Measurements from ENCODE around the gene LRRC27.

LRRC27 gene

DNA sequence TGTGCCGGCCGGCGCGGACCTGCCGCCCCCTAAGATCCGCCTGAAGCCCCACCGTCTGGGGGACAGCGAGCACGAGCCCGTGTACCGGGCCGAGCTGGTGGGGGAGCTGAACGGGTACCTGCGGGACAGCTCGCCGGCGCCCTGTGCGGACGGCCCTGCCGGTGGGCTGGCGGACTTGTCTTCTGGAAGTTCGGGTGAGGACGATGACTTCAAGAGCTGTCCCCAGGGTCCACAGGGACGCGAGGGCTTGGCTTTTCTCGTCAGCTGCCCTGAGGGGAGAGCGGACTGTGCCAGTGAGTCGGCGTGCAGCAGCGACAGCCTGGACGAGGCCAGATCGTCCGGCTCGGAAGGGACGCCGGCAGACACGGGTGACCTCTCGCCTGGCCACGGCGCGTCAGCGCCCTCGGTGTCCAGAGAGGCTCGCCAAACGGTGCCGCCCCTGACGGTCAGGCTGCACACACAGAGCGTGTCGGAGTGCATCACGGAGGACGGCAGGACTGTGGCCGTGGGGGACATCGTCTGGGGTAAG lies 73.5 kb downstream of the LRRC27 start:
- no peak for DNase-seq

DNA sequence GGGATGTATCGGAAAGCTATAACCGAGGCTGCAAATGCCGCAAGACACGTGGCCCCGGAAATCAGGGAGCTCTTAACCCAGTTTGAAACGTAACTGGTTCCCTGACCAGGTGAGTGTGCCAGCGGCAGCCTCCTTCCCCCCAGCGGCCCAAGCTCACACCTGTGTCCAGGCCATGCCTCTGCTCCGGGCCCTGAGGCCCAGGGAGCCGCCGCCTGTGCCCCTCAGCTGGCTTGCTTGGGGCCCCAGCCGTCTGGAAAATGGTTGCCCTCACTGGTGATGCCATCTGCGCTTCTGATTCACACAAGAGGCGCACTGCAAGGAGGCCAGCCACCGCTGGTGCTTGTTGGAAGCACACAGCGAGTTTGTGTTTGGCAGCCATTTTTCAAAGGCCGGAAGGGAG lies 74.2 kb downstream of the LRRC27 start:
- DNase-seq = no peak

DNA sequence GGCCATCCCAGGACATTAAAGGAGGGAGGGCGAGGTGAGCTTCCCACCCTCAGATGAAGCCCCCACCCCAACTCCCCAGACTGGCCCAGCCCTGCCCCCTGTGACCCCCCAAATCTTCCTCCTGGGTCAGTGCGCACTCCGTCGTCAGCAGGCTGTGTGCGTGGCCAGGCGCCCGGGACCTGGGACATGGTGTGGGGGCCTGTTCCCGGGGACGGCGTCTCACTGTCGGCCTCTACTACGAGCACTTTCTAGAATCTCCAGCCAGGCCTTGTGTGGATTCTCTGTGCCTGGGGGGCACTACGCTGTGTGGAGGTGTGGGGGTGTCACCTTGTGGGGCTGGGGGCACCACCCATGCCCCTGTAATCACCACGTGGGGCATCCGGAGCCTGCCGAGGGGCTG lies 74.8 kb downstream of the LRRC27 start:
- no peak for DNase-seq

DNA sequence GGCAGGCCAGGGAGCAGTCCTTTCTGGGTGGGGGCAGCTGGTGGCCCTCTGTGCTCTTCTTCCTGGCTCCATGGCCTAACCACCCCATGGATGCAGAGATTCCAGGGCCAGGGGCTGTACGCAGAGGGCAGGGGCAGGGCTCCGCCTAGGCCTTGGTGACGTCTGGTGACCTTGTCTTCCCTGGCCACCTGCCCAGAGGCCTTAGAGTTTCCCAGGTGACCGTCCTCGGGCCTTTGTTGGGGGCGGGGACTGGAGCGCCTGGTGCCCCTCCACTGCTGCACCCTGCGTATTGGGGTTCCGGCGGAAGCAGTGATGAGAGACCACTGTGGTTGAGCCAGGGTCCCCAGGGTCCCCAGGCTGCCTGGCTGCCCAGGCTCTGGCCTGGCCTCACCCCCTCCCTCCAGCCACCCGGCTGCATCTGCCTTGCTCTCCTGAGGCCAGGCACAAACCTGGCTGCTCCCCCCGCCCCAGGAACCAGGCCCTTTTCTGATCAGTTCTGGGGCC lies 75.3 kb downstream of the LRRC27 start:
- no peak for DNase-seq

DNA sequence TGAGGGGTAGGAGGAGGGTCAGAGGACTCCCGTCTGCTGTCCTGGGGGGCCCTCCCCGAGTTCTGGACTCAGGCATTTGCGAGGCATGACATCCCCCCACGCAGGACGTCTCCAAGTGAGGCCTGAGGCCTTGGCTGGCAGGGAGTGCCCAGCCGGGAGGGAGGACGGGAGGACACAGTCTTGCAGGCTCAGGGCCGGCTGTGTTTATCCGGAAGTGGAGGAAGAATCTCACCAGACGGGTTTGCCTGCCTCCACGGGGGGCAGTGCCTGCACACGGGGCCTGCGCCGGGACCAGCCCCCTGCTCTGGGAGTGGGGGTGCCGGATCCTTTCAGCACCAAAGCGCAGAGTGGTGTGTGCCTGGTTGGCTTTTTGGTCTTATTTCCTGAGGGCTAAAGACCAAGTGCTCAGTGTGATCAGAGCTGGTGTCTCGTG lies 75.9 kb downstream of the LRRC27 start:
- DNase-seq = no peak

DNA sequence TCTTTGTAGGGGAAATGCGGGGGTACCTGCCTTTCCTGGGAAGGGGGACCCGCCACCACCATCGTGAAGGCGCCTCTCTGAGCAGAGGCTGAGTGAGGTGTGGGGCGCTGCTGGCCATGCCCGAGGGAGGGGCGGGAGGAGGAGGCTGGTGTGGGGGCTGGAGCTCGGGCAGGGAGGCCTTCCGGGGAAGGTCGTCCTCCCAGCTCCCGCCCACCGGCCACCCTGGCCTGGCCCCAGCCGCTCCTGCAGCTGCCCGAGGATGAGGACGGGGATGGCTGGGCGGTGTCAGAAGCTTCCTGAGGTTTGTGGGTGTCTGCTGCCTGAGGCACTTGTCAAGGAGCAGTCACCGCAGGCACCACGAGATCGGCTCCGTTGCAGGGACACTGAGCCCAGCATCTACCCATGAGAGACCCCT lies 76.4 kb downstream of the LRRC27 start:
- DNase-seq = no peak

DNA sequence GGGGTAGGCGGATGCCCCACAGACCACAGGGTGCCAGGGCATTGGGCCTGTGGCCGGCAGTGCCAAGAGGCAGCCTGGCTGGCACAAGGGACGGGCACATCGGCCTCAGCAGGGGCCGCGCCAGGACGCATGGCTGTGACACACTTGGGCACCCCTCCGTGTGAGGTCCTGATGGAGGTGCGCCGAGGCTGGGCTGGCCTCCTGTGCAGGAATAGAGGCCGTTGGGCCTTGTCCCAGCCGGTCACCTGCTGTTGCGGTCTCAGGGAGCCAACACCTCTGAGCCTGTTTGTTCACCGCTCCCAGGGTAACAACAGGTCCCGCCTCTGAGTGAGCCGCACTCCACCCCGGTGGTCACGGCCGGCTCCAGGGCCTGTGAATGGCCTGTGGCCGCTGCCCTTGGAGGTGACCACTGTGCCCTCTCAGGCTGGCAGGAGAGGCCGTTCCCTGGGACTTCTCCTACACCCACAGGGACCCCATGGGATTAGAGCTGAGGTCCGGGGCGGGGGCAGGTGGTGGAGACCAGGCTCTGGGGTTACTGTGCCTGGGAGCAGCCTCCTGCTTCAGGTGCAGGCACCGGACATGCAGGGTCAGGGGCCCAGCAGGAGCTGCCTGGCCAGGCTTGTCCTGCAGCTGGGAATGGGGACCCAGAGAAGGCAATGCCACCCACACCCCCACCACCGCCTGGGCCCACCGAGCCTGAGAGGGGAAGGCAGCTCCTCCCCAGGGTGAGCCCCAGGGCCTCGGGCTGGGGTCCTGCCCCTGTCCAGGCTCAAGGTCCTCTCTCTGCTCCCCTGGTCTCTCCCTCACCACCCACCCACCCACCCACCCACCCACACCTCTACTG lies 77.1 kb downstream of the LRRC27 start:
- DNase-seq = no peak

DNA sequence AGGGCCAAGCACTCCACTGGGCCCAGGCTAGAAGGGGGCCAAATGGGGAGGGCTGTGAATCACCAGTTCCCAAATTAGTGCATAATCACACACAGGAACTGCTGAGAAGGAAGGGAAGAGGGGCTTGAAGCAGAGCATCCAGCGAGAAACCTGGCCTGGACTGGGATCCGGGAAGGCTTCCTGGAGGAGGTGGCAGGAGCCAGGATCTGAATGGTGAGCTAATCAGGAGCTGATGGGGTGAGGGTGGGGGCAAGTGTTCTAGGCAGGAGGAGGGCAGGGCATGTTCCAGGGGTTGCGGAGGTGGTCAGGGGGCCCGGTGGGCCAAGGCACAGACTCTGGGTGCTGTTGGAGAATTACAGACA lies 77.7 kb downstream of the LRRC27 start:
- no peak for DNase-seq

DNA sequence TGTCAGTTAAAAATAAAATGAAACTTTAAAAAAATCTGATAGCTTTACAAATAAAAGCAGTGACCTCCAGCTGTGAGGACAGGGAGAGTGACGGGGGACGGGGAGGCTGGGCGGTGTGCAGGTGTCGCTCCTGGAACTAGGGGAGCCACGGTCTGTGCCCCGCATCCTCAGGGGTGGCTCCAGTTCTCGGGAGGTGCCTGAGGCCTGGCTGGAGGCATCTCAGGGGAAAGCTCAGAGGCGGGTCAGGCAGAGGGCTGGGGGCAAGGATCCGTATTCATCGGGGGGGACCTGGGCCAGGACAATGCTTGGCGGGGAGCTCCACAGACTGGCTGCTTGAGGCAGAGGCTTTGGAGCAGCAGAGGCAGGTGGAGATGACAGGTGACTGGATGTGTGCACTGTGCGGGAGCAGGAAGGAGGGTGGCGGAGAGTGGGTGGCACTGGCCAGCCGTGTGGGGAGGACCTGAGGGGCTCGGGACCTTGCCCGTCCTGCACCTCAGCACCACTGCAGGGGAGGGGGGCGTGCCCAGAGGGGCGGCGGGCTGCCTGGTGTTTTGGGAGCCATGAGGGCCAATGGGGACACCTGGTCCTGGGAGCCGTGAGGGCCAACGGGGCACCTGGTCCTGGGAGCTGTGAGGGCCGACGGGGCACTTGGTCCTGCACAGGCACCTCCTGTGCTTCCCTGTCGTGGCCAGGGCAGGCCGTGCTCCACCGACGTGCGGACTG lies 78.2 kb downstream of the LRRC27 start:
- DNase-seq = no peak

DNA sequence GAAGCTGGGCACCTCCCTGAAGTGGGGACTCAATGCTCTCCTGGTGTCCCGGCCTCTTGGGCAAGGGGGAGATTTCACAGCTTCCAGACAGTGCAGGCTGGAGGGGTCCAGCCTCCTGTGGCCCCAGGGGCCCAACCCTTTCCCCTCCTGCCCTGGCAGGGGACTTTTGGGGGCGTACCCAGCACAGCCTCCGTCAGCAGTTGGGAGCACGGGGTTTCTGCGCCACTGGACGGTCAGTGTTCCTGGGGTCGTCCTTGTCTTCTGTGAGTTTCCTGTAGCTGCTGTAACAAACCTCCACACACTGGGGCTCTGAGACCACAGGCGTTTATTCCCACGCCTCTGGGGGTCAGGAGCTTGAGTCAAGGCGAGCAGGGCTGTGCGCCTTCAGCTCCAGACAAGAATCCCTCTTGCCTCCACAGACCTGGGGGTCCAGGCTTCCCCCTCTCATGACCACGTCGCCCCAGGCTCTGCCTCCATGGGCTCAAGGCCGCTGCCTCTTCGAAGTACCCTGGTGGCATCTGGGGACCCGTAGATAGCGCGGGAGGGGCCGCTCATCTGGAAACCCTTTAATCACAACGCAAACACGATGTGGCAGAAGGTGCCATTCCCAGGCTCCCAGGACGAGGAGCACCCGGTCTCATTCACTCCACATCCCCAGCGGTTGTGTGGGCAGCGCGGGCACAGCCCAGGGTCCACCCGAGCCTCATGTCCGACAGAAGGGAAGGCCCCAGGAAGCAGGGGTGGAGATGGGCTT lies 79.0 kb downstream of the LRRC27 start:
- no peak for DNase-seq

DNA sequence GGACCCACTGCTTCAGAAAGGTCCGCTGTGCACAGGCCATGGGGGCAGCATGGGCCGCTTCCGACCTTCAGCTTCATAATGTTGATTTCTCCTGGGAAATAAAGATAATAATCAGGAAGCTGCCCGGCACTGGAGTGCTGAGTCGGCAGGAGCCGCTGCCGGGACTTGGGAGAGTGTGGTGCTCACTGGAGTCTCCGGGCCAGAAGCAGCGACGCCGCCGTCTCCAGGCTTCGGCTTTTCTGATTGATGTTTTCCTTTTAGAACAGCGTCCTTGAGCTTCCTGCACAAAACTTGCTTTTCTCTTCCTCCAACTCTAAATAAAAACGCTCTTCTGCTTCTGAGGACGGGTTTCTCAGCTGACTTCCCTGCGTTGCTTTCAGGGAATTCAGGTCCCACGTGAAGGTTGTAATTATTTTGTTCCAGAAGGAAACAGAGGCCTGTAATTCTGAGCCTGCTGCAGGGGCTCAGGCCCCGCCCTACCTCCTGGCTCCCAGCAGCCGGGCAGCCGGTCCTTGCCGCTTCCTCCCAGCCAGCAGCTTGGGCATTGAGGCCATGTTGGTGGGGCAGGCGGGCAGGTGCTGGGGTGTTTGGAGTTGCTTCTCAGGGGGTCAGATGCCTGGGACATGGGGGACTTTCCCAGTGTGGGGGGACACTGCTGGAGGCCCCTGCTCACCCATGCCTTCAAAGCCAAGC lies 79.7 kb downstream of the LRRC27 start:
- DNase-seq = no peak

DNA sequence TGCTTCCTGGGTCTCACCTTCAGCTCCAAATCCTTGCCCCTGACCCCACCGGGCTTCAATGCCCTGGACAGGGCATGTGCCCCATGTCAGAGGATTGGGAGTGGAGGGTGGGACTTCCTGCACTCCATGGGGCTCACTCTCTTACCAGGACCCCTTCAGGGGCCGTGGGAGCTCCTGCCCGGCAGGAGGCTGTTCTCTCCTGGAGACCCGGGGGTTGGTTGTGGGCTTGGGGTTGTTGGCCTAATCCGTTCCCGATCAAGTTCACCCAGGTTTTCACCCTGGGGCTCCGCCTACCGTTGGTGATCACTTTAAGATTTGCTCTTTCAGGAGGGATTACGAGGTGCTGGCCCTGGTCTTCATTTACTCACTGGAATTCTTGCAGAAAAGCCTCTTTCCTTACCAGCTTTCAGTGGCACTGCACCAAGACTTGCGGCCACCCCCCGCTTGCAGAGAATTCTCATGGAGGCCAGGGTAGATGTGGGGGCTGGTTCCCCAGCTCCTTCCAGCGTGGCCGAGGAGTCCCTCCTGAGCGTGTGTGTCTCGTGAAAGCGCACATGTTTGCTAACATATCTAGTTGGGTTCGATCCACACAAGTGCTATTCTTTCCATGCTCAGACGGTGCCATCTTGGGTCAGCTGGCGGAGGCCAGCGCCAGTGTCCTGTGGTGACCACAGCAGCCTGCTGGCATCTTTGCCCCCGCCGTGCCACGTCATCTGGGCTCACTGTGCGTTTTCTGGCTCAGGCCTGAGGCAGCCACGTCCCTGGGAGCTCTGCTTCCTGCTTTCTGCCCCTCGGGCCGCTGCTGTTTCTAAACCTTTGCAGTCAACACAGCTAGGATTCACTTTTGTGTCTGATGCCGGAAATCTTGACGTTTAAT lies 80.6 kb downstream of the LRRC27 start:
- DNase-seq = no peak

DNA sequence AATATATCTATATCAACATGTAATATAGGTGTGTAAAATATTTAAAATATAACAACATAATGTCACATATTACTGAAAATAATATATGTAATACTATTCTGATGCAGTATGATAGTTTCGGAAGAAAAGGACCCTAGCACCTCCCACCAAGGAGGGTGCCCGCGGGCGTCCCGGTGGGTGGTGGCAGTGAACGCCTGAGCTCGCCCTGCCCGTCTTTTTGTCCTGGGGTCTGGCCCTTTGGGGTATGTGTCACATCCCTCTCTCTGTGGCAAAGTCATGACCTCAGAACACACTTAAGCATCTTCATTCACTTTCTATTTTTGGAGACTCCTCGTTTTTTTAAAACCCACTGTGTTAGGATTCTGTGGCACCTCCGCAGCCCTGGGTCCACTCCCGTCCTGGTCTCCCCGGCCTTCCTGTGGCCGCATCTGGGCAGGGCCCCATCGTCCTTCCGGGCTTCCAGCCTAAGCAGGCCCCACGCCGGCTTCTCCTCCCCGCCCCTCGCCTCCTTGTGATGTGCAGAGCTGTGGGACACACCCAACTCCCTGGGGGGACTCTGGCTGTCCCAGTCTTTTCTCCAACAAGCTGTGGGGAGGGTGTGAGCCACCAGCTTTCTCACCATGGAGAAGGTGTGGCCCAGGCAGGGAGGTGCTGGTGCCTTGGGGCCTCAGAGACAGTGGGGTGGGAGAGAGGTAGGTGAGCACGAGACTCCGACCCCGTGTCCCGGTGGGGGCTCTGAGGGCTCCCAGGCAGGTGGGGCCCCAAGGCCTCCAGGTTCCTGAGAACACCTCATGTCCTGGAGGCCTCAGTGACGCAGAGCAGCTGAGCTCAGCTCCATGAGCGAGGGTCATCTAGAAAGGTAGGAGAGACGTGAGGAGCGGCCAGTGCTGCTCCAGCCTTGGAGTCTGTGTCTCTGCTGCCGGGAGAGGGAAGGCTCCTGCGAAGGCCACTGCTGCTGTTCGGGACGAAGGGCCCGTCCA lies 81.5 kb downstream of the LRRC27 start:
- DNase-seq = no peak

DNA sequence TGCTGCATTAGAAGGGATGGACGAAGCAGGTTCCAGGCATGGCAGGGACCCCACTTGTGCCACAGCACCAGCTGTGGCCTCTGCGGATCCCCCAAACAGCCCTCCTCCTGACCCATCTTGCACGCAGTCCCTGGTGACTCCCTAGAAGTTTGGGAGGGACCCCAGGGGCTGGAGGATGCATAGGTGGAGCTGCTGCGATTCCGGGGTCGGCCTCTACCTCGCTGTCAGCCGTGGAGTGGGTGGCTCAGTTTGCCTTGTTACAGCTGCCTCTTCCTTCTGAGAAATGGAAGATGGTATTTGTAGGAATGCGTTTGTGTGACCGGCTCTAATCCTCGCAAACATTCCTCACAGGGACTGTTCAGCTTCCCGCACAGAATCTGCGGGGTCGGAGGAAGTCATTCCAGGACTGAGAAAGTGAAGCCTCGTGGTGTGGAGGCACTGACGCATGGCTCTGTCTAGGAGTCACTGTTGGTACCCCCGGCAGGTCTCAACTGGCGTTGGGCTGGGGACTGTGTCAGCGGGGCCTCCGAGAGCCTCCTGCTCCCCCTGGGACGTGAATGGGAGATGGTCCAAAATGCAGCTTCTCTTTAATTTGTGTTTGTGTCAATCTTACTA lies 82.5 kb downstream of the LRRC27 start:
- no peak for DNase-seq

DNA sequence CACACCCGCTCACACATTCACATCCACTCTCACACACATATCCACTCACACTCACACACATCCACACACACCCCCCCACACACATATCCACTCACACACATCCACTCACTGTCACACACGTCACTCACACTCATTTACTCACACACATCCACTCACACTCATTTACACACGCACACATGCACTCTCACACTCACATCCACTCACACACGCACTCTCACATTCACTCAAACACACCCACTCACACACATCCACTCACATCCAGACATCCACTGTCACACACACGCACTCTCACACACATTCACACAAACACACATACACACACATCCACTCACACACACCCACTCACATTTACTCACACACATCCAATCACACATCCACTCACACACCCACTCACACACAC lies 83.3 kb downstream of the LRRC27 start:
- no peak for DNase-seq

DNA sequence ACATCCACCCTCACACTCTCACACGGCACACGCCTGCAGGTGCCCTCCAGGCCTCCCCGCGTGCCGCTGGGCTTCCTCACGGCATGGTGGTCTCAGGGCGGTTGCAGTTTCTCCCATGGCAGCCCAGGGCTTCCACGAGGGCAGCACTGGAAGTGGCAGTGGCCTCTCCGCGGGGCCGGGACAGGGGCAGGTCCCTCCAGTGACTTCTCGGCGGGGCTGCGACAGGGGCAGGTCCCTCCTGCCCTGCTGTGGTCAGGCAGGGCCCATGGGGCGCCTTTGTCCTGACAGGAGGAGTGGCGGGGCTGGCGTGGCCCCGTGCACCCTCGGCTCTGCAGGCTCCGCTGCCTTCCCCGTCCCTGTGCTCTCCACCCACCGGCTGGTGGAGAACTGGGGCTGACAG lies 84.0 kb downstream of the LRRC27 start:
- no peak for DNase-seq

DNA sequence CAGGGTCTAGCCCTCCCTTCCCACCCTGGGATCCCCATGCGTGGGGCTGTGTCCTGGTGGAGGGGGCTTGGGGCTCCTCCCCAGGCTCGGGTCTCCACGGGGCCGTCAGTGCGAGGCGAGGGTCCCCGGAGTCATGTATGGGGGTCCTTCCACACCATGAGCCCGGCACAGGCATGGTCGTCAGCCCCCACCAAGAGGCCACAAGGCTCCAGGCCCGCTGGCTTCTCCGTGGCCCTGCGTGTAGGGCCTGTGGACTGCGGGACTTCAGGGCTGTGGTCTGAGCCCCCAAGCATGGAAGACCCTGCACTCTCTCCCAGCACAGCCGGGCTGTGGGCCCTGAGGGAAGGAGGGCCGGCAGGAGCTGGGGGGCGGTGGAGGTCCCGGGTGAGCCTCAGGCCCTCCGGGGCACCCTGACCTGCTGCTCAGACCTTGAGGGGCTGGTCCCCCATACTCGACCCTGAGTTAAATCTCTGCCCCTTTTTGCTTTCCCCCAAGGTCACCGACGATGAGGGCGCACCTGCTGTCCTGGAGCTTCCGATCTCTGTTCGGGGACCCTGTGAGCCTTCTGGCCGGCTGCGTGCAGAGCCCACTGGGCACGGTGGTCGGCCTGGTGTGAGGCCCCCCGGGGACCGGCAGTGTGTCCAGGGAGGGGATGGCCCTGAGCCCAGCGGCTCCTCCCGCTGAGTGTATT lies 84.7 kb downstream of the LRRC27 start:
- no peak for DNase-seq

DNA sequence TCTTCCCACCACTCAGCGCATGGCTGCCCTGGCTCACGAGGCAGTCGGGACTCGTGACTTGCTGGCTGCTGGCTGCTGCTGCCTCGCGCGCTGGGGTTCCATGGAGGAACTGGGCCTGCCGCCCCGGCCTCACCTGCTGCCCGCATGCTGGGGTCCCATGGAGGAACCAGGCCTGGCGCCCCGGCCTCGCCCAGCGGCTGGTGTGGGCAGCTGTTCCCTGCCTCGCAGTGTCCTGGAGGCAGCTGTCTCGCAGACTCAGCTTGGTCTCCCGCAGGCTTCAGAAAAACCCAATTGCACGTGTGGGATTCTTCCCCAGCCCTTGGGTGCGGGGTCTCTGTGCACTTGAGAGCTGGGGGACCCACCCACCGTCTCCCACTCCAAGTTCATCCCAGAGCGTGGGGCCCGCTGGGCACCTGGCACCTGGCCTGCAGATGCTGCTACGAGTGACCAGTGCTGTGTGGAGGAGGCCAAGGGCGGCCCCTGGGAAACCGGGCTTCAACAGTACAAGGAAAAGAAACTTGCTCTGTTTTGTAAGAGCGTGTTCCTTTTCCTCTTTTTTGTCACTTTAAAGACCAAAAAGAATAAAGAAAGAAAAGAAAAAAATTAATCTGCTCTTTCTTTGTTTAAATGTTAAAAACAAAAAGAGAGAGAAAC lies 85.4 kb downstream of the LRRC27 start:
- no peak for DNase-seq

DNA sequence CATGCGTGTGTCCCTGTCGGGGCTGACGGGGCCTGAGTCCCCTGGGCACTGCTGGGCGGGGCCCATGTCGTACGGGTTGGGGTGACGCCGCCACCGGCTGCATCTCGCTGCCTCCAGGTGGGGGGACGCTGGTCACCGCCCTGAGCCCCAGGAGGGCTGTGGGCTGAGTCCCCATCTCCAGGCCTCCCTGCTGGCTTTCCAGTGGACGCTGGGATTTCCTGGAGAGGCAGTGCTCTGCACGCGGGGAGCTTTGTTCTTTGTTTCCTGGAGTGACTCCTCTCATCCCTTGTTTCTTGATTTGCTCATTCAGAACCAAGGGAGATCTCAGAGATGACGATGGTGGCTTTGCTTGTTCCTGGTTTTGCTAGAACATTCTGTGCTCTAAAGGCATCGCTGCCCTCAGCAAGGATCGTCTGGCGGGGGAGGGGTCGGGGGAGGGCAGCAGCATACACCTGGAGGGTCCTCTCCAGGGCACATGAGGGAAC lies 86.0 kb downstream of the LRRC27 start:
- DNase-seq = no peak

All from activated CD4-positive, alpha-beta T cell treated with anti-CD3 and anti-CD28 coated beads, Interleukin-2, amount 50 U/mL, for 16 hours (primary cell).